Gastrocnemius medialis (tissue), 4 donors: ENCODE data around the gene MARCHF10. TPM values are rescaled to one million over a fixed set of nuclear protein-coding genes. Genes with fewer than 3 reads are reported as not detected.

ENCODE experiments used
- ATAC-seq, 2 donors: fragments of 150-250 bp; one replicate each; pipeline ENCODE4 v1.9.1; 2016
- DNase-seq, 2 donors: peaks; one replicate each; pipeline ENCODE4 v3.0.0-alpha.2; 2019
- H3K27ac ChIP-seq, 4 donors: fragments of 200-600 bp; sonication (generic); 1 replicate in 1 of 4; 2 replicates in 3 of 4; pipeline ENCODE4 v1.5.1; 2016 to 2018; ENCODE audit warnings: mild to moderate bottlenecking in 2 of 4, moderate library complexity in 1 of 4
- H3K27me3 ChIP-seq, 3 donors: fragments of 200-600 bp; sonication (generic) in 2 of 3; 1 replicate in 1 of 3; 2 replicates in 2 of 3; pipeline versions ENCODE4 v1.5.1 to v1.6.0; 2016 to 2019; ENCODE audit warnings: mild to moderate bottlenecking in 1 of 3, moderate library complexity in 1 of 3
- H3K36me3 ChIP-seq, 2 donors: fragments of 200-600 bp; sonication (generic) in 1 of 2; one replicate each; pipeline ENCODE4 v1.5.1; 2017 to 2018
- H3K4me1 ChIP-seq, 2 donors: fragments of 200-600 bp; sonication (generic) in 1 of 2; one replicate each; pipeline ENCODE4 v1.5.1; 2016 to 2017; ENCODE audit warnings: mild to moderate bottlenecking in 2 of 2
- H3K4me3 ChIP-seq, 4 donors: fragments of 200-600 bp; sonication (generic) in 3 of 4; 1 replicate in 1 of 4; 2 replicates in 3 of 4; pipeline ENCODE4 v1.5.1; 2016 to 2019; ENCODE audit warnings: mild to moderate bottlenecking in 2 of 4
- H3K9me3 ChIP-seq, 3 donors: fragments of 200-600 bp; sonication (generic) in 2 of 3; 1 replicate in 1 of 3; 2 replicates in 2 of 3; pipeline ENCODE4 v1.5.1; 2016 to 2019
- POLR2A ChIP-seq, 2 donors: fragments of 450-650 bp; IDR thresholded peaks; one replicate each; pipeline ENCODE4 v1.6.1; 2017; ENCODE audit warnings: antibody characterized with exemption in 2 of 2, mild to moderate bottlenecking in 2 of 2, moderate library complexity in 2 of 2
- in situ Hi-C, 4 donors: fragments of 200-750 bp; cut with MboI; loops; one replicate each; pipeline versions ENCODE4 v1.15.0 to v1.8.0; 2017; ENCODE audit warnings: low sequenced_read_pairs in 4 of 4
- intact Hi-C: fragments of 100-400 bp; cut with DNase I; formaldehyde crosslinking; loops from one replicate; pipeline ENCODE4 v1.15.1; 2023; ENCODE audit warnings: low total_unique reads
- total RNA-seq, 4 donors: library from RNA; depleted of rRNA; stranded (reverse); fragments of >200 nt; gene quantifications; one replicate each; pipeline versions ENCODE4 v1.1.0 to v1.2.3, GENCODE V29; 2016
- TF ChIP-seq, protein P1 (sequence below), 5 experiments: fragments of 450-650 bp in 3 of 5; fragments of 200-600 bp in 2 of 5; sonication (generic) in 2 of 5; IDR thresholded peaks in 4 of 5; conservative IDR thresholded peaks in 1 of 5; 1 replicate in 4 of 5; 2 replicates in 1 of 5; pipeline ENCODE4 v1.5.1; 2016 to 2019; ENCODE audit warnings: antibody characterized with exemption in 5 of 5, mild to moderate bottlenecking in 3 of 5, moderate library complexity in 3 of 5

Gene MARCHF10
- total RNA-seq, 4 donors from 2014 or later, result not detected

DNA sequence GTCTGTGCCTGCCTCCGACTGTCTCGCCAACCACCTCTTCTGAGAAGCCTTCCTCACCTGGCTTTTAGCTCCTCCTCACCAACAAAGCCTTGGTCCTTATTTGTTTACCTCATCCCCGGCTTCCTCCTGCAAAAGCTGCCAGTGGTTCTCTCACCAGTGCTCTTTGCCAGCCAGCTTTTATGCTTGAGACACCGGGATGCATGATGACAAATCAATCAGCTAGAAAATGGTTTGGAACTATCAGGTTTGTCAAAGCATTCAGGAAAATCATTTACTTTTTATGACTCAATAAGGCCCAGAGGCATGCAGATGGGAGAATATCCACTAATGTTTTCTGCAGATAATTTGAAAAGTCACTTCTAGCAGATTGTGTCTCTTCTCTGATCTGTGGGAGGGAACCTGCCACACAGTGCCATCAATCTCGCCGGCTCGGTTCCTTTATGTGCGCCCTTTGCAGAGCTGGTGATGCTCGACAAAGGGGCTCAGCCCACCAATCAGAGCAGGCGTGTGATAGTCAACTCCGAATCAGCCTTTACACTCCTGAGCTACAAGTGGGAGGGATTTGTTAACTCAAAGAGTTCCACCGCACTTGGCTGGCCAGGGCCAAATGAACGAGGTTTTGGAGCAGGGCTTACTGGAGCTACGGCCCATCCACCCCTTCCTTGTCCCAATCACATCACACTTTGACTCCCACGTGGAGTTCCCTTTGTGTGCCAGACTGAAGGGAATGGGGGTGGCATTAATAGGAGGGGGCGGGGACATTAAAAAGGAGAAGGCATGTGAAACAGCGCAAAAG lies 94.8 kb downstream of the MARCHF10 start:
- no peaks in the 10 kb centered on the region for H3K9me3 ChIP-seq
- TF ChIP-seq POLR2A (IDR thresholded peaks at IDR 0.05), result no peak
- TF ChIP-seq, protein P1, sequence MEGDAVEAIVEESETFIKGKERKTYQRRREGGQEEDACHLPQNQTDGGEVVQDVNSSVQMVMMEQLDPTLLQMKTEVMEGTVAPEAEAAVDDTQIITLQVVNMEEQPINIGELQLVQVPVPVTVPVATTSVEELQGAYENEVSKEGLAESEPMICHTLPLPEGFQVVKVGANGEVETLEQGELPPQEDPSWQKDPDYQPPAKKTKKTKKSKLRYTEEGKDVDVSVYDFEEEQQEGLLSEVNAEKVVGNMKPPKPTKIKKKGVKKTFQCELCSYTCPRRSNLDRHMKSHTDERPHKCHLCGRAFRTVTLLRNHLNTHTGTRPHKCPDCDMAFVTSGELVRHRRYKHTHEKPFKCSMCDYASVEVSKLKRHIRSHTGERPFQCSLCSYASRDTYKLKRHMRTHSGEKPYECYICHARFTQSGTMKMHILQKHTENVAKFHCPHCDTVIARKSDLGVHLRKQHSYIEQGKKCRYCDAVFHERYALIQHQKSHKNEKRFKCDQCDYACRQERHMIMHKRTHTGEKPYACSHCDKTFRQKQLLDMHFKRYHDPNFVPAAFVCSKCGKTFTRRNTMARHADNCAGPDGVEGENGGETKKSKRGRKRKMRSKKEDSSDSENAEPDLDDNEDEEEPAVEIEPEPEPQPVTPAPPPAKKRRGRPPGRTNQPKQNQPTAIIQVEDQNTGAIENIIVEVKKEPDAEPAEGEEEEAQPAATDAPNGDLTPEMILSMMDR (IDR thresholded peaks at IDR 0.05 in 4 of 5, conservative IDR thresholded peaks at IDR 0.05 in 1 of 5), result no peak
- intact Hi-C loops, result no loop called here
- in situ Hi-C loops, result loop anchor here in 3 of 4 donors (10.0 to 25.0 kb wide), 3 partner anchors 249 to 699 kb away; partner anchors contain the start of gene TANC2 (in 2 of the 3)
- no peaks in the 10 kb centered on the region for H3K27me3 ChIP-seq
- no peak overlapping the region for H3K27ac ChIP-seq
- H3K4me3 ChIP-seq, result no peak overlapping the region
- DNase-seq, result no peak
- ATAC-seq, result no peak
- H3K36me3 ChIP-seq, result no peaks in the 10 kb centered on the region
- H3K4me1 ChIP-seq, result no peaks in the 10 kb centered on the region

DNA sequence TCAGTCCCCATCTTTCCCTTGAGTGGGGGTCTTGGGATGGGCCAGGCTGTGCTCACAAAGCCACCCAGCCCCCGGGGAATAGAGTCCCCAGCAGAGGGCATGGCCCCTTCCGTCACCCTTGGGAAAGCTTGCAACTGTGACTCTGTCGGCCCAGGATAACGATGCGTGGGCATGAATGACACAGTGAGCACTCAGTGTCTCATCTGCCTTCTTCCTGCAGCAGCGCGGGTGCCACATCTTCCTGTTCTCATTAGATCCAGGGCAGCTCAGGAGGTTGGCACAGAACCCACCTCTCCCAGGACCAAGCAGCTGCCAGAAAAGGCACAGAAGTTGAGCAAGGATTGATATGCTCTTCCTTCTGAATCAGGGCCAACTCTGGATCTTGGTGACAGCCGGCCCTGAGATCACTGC lies 95.9 kb downstream of the MARCHF10 start:
- in situ Hi-C loops (loop anchor here in 3 of 4 donors (10.0 to 25.0 kb wide), 3 partner anchors 250 to 700 kb away; partner anchors contain the start of gene TANC2 (in 2 of the 3)), intact Hi-C loops (no loop called here)
- no peak for ATAC-seq
- DNase-seq, result no peak
- Histone ChIP-seq H3K27ac (no peak overlapping the region), H3K27me3 (no peaks in the 10 kb centered on the region), H3K4me1 (no peaks in the 10 kb centered on the region), H3K4me3 (no peak overlapping the region), H3K36me3 (no peaks in the 10 kb centered on the region), H3K9me3 (no peaks in the 10 kb centered on the region)
- no peak for TF ChIP-seq POLR2A (IDR thresholded peaks at IDR 0.05)
- TF ChIP-seq, protein P1 (IDR thresholded peaks at IDR 0.05 in 4 of 5, conservative IDR thresholded peaks at IDR 0.05 in 1 of 5), result no peak

DNA sequence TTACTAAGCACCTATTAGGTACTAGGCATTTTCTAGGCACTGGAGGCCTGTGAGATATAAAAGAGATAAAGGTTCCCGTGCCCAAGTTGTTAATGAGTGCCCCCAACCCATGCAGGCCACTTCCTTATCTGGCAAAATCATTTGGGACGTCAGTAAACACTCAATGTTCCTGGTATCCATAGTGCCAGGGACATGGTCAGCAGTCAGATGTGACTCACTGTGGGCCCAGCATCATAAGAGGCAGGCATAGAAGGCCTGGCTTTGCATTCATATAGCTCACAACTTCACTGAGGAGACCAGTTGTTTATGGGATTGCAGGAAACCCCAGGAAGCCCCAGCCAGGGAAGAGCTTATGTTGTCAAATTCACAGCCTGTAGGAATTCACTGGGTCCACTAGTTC lies 99.5 kb downstream of the MARCHF10 start:
- in situ Hi-C loops (loop anchor here in 3 of 4 donors (5.0 to 25.0 kb wide), 4 partner anchors 254 to 704 kb away; partner anchors contain the start of gene TANC2 (in 2 of the 3)), intact Hi-C loops (no loop called here)
- Histone ChIP-seq H3K4me1 (peaks cover 0 to 5% of the 10 kb centered on the region in 2 donors), H3K36me3 (no peaks in the 10 kb centered on the region), H3K9me3 (no peaks in the 10 kb centered on the region), H3K27ac (no peak overlapping the region), H3K4me3 (no peak overlapping the region), H3K27me3 (peaks cover 6 to 12% (median 10%) of the 10 kb centered on the region in 3 donors)
- no peak for TF ChIP-seq POLR2A (IDR thresholded peaks at IDR 0.05)
- TF ChIP-seq, protein P1 (IDR thresholded peaks at IDR 0.05 in 4 of 5, conservative IDR thresholded peaks at IDR 0.05 in 1 of 5), result no peak
- DNase-seq, result no peak
- no peak for ATAC-seq

DNA sequence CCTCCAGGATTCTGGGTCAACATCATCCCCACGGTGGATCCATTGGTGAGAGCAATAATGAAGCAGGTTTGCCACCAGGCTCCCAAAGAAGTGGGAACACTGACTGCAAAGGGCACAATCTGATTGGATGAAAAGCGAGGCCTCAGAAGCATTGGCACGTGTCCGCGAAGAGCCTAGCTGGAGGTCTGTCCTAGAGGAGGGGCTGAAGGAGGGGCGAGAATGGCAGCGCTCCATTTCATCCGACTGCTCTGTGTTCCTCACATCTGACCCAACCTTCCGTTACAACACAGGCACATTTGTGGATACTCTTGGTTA lies 100.7 kb downstream of the MARCHF10 start:
- no peak overlapping the region for H3K4me3 ChIP-seq
- intact Hi-C loops (no loop called here), in situ Hi-C loops (loop anchor here in 3 of 4 donors (5.0 to 25.0 kb wide), 4 partner anchors 255 to 705 kb away; partner anchors contain the start of gene TANC2 (in 2 of the 3))
- ATAC-seq (no peak), DNase-seq (no peak)
- H3K27ac ChIP-seq, result no peak overlapping the region
- TF ChIP-seq, protein P1 (IDR thresholded peaks at IDR 0.05 in 4 of 5, conservative IDR thresholded peaks at IDR 0.05 in 1 of 5), result no peak
- no peak for TF ChIP-seq POLR2A (IDR thresholded peaks at IDR 0.05)
- peaks cover 0 to 5% of the 10 kb centered on the region in 2 donors for H3K4me1 ChIP-seq
- peaks cover 6 to 12% (median 10%) of the 10 kb centered on the region in 3 donors for H3K27me3 ChIP-seq
- no peaks in the 10 kb centered on the region for H3K9me3 ChIP-seq
- H3K36me3 ChIP-seq, result no peaks in the 10 kb centered on the region
